Epithelial cell of esophagus (primary cell): ENCODE data around the gene UBAC2.
"Not testable (repeated sequence)": the region's sequence is repeated elsewhere in the genome, so short reads cannot be mapped to it uniquely, and the experiment has no call there.

Experiments
- DNase-seq: peaks from one replicate; pipeline ENCODE4 v3.0.0; 2010; ENCODE audit warnings: low read depth
- H3K4me3 ChIP-seq: 2 replicates; pipeline ENCODE4 v1.5.1; 2011; ENCODE audit warnings: mild to moderate bottlenecking, low read length, control low read depth
- TF ChIP-seq, protein P1 (sequence below): IDR thresholded peaks from 2 replicates; pipeline ENCODE4 v1.5.1; 2011; ENCODE audit warnings: low read depth, mild to moderate bottlenecking, low read length, control low read depth, inconsistent platforms; ENCODE audit not compliant: insufficient read depth; ENCODE audit errors: missing control alignments

UBAC2 gene

DNA sequence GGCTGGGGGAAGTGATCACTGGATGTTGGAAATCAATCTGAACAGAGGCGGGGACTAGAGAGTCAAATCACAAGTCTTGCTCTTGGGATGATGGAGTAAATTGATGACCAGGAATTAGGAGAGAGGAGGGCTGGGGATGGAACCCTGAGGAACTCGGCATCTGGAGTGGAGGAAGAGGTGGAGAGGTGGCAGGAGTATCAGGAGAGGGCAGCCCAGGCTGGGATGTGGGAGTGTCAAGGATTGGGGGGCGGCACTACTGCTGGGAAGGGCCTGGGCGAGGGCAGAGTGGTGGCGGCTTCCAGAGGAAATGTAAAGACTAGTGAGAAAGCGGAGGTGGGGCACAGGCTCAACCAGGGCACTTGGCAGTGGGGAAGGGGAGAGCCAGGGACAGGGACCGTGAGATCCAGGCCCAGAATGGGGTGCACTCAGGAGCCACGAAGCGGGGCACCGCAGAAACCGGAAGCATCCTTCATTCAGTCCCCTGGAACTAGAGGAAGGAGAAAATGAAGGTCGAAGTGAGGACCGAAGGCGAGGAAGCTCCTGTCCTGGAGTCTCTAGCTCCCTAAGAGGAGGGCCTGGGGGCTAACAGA lies 187.8 kb downstream of the UBAC2 start:
- no peak overlapping the region for H3K4me3 ChIP-seq
- TF ChIP-seq, protein P1, sequence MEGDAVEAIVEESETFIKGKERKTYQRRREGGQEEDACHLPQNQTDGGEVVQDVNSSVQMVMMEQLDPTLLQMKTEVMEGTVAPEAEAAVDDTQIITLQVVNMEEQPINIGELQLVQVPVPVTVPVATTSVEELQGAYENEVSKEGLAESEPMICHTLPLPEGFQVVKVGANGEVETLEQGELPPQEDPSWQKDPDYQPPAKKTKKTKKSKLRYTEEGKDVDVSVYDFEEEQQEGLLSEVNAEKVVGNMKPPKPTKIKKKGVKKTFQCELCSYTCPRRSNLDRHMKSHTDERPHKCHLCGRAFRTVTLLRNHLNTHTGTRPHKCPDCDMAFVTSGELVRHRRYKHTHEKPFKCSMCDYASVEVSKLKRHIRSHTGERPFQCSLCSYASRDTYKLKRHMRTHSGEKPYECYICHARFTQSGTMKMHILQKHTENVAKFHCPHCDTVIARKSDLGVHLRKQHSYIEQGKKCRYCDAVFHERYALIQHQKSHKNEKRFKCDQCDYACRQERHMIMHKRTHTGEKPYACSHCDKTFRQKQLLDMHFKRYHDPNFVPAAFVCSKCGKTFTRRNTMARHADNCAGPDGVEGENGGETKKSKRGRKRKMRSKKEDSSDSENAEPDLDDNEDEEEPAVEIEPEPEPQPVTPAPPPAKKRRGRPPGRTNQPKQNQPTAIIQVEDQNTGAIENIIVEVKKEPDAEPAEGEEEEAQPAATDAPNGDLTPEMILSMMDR = no peak
- no peak for DNase-seq

DNA sequence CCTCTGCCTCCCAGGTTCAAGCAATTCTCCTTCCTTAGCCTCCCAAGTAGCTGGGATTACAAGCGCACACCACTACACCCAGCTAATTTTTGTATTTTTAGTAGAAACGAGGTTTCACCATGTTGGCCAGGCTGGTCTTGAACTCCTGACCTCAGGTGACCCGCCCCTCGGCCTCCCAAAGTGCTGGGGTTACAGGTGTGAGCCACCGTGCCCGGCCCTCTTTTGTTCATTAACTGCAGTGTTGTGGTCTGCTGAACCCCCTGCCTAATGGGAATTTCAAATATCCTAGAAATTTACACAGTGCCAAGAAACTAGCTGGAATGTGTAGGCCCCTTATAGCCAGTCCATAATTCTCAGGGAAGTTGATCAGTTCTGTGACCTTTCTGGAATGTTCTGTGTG lies 188.4 kb downstream of the UBAC2 start:
- DNase-seq, H3K4me3 ChIP-seq: not testable (repeated sequence)

DNA sequence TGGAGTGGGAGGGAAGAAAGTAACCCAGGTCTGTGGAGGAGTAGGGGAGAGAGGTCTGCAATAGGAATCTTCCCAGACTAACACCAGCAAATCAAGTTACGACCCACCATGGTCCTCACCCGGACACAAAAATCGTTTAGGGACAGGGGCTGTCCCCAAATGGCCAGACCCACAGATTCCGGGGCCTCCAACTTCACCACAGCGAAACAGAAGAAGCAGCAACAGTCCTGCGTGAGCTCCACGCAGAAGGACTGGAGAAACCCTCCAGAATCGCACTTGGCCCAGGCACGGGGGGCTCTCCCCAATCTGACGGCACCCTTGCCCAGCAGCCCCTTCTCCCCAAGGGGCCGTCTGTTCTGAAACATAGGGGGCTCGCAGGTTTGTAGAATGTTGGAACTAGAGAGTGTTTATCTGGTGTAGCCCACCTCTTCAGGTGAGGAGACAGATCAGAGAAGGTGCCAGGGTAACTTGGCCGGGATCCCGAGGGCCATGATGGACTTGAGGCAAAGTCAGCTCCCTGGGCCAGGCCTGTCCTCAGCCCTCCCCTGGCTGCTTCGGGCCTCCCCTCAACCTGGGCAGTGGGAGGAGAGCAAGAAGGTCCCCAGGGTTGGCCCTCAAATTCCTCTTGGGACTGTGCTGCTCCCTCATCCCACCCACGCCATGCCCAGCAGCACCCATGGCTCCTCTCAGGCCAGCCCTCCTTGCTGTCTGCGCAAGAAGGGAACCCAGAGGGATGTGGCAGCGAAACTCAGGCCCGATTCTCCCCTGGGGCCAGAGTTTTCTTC lies 189.1 kb downstream of the UBAC2 start:
- H3K4me3 ChIP-seq = no peak overlapping the region
- TF ChIP-seq, protein P1 = no peak
- DNase-seq = no peak

DNA sequence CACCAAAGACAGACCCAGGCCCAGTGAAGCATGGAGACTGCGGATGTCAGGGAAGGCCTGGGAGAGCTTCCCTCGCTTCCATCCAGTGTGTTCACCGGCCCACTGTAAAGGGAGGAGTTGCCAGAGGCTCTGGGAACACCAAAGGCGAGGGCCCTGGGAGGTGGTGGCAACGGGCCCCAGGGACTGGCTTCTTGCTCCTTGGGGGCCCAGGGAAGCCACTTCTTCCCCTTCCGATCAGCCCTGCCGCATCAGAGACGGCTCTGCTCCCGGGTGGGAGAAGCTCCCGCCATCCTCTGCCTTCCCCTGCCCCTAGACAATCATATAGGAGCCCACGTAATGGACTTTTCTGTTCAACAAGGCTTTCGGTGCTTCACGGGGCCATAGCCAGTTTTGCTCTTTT lies 189.9 kb downstream of the UBAC2 start:
- TF ChIP-seq, protein P1 = no peak
- DNase-seq = no peak
- no peak overlapping the region for H3K4me3 ChIP-seq

DNA sequence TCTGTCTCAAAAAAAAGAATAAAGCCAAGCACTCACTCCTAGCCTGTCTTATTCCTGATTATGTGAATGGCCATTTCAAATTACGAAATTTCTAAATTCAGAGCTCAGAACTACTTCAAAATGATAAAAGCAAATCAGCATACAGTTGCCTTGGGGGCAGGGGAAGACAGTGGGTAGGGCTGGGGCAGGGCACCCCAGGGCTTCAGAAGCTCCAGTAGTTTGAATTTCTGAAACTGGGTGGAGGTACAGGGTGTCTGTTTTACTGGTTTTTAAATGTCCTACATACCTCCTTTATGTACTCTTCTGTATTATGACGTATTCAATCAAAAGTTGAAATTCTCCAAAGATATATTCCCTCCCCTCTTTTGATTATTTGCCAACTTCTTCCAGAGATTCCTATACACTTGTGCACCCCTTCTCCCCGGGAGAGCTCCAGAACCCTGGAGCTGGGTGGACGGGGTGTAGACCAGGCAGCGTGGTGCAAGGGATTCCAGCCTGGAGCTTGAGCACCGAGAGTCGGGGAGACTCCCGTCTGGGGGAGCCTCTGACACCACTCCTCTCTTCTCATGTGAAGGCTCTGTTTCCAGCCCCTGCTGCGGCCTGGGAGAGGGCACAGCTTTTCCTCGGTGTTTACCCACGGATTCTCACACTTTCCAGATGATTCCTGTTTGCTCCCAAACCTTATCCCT lies 191.3 kb downstream of the UBAC2 start:
- TF ChIP-seq, protein P1 = no peak
- no peak for DNase-seq
- H3K4me3 ChIP-seq = no peak overlapping the region

DNA sequence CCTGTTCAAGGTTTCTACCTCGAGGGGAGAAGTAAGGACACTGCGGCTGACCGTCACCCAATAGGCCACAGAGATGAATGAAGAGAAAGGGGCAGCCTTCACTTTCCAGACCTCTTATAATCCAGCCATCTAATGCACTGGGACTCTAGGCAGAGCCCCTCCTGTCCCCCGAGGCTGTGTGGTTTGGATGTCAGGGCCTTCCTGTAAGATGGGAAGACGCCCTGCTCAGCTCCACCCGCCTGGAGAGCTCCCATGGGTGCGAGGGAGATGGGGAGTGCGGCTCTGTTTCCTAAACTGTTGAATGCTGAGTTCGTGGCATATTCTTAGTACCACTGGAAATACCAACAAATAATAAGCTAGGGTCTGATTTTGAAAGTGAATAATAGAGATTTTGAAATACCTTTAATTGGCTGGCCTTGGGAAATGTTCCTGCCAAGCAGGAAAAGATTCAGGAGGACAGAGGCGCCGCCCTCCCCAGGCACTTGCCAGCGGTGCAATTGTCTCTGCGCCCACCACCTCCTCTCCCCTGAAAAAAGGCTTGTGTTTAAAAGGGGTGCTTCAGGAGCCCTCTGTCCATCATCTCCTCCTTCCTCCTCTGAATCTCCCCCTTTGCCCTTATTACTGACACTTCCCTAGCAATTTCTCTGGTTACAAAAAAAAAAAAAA lies 191.9 kb downstream of the UBAC2 start:
- no peak overlapping the region for H3K4me3 ChIP-seq
- peak; percentile 16 for DNase-seq
- TF ChIP-seq, protein P1 = no peak

DNA sequence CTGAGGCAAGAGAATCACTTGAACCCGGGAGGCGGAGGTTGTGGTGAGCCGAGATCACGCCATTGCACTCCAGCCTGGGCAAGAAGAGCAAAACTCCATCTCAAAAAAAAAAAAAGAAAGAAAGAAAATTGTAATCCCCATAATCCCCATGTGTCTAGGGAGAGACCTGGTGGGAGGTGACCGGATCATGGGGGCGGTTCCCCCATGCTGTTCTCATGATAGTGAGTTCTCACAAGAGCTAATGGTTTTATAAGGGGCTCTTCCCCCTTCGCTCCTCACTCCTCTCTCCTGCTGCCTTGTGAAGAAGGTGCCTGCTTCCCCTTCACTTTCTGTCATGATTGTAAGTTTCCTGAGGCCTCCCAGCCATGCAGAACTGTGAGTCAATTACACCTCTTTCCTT lies 192.7 kb downstream of the UBAC2 start:
- not testable (repeated sequence) for DNase-seq, H3K4me3 ChIP-seq
